HG03064 (cell line): ENCODE data around the gene MMP20.

ENCODE experiments used
- ATAC-seq: cut with Tn5 transposase; IDR thresholded peaks from one replicate; pipeline ENCODE4 v1.9.1; 2021; ENCODE audit warnings: low read depth; ENCODE audit not compliant: unreplicated experiment

MMP20 gene

DNA sequence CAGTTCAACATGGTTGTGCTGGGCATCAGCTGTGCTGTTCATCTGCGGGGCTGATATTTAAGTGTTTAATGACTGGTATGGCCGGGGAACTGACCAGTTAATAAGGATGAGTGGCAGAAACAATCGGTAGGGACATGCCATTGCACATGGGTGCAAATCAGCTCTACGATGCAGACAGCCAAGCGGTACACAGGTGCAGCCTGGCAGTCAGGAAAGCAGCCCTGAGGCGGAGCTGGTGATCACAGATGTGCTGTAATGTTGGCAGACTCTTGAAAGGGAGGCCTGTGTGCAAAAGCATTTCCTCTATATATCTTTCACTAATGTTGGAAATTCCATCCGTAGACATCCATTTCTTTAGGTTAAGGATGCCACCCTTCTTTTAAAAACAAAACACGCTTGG, 1.1 kb downstream of the MMP20 start:
- no peak for ATAC-seq

DNA sequence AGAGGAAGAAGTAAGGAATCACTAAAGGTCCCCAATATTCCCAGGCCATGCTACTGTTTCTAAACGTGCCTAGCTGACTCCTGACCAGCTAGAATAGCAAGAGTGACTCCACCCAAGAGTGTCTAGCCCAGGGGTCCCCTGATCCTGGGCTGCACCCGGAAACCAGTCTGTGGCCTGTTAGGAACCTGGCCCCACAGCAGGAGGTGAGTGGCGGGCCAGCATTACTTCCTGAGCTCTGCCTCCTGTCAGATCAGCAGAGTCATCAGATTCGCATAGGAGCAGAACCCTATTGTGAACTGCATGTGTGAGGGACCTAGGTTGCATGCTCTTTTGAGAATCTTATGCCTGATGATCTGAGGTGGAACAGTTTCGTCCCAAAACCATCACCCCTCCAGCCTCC, 2.0 kb downstream of the MMP20 start:
- no peak for ATAC-seq

- no peak for ATAC-seq
These were observed 2.9 kb downstream of the MMP20 start for GRCh38 chr11:102622258-102622657.

DNA sequence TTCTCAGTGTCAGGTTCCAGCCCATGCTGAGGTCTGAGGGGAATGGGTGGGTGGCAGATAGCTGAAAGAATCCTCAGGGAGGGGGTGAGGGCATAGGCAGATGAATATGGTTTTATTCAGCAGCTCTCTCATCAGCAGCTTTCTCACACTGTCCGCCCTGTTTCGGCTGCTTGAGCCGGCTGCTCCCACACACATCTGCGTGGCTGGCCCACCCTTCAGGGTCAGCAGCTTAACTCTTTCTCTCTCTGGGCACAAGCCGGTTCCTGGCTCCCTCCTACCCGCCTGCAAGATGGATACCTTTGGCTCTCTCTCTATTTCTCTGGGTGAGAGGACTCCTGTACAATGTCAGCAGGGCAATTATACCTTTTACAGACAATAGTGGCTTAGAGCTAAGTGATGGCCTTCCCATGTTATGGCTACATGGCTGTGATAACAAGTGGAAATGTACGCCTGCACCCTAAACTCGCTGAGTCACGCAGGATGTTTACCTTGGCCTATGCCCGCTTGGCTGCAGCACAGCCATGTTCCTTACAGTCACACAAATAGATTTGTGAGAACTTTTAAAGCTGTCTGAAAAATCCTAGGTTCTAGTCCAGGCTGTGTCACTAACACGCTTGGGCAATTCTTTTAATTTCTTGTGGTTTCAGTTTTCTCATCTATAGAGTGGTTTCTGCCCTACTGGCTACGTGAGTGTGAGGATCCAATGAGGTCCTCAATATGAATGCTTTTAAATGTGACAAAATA, 4.1 kb downstream of the MMP20 start:
- ATAC-seq, result no peak

- ATAC-seq, result no peak
These were observed 5.0 kb downstream of the MMP20 start for GRCh38 chr11:102620179-102620578.

GRCh38 chr11:102617466-102618008, 7.6 kb downstream of the MMP20 start:
- ATAC-seq, result no peak

GRCh38 chr11:102615894-102616432, 9.2 kb downstream of the MMP20 start:
- ATAC-seq, result no peak

GRCh38 chr11:102615077-102615893, 9.8 kb downstream of the MMP20 start:
- no peak for ATAC-seq

DNA sequence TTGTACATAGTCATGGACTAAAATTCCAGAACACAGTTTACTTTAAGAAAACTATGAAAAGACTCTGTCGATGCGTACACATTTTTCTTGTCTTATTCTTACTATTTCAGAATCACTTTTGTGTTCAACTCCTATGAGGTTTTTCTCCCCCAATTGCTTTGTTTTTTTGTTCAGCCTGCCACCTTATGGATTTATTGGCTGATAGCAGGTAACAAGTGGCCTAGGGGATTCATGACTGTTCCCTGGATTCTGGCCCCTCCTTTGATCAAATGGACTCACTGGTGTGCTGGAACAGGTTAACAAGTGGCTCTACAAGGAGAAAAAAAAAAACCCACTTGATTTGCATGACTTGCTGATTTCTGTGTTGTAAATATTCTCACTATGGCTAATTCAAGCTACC, 10.6 kb downstream of the MMP20 start:
- no peak for ATAC-seq

DNA sequence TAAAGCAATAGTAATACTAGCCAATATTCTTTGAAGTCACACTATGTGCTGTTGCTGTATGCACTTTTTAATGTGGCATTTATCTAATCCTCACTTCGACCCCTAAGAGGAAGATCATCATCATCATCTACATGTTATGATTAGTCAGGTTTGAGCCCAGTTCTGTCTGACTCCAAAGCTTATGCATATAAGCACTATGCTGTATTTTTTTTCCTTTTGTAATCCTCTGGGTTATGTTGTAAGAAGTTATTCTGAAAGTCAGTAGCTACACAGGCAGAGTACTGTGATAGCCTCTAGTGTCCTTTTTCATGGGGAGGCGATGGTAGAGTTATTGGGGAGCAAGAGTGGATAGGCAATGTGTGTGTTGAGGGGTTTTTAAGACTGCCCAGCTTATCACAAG, 11.1 kb downstream of the MMP20 start:
- ATAC-seq, result no peak

DNA sequence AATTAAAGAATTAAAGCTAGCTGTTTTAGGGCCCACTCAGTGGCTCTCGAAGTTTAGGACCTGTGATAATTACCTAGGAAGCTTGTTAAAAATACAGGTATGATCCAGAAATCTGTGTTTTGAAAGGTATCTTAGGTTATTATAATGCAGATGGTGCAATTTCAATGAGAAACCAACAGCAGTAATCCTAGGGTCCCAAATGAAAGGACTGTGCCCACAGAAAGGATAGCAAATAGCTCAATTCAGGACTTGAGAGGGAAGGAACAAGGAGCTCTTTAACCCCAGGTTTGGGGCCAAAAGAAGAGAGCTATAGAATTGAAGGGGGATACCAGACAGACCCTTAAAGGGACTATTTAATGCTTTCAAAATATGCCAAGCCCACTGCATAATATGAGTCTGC, 11.7 kb downstream of the MMP20 start:
- ATAC-seq, result no peak

DNA sequence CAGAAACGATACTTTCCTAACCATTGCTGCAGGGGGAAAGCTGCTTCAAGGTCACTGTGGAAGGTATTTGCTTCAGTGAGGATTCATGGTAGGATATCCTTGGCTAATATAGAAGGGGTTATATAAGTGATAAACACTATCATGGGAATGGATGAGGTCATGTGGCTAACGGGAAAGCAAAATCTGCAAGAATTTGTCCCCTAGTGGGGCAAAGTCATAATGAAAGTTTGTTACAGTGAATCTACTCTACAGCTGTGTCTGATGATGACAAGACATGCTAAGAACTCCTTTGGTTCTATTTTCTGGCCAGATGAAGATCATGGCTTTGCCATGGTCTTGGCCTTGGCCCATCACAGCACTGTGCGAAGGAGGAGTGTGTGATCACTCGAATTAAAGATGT, 13.8 kb downstream of the MMP20 start:
- ATAC-seq, result peak; percentile 41

GRCh38 chr11:102610200-102610599, 14.9 kb downstream of the MMP20 start:
- ATAC-seq, result no peak

DNA sequence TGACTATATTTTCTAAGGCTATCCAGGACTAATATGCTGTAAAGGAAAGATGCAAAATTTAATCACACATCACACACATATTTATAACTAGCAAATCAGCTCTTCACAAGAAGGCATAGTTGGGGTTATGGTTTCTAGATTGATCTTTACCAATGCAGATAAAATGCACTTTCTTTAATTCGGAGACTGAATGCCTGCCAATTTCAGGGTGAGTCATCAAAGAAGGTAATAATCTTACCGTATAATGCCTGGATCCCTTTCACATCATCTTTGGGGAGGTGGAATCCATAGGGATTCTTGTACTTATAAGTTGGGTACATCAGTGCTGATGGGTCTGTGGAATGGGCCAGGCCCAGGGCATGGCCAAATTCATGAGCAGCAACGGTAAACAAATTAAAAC, 16.4 kb downstream of the MMP20 start:
- no peak for ATAC-seq

GRCh38 chr11:102604875-102605274, 20.3 kb downstream of the MMP20 start:
- no peak for ATAC-seq

DNA sequence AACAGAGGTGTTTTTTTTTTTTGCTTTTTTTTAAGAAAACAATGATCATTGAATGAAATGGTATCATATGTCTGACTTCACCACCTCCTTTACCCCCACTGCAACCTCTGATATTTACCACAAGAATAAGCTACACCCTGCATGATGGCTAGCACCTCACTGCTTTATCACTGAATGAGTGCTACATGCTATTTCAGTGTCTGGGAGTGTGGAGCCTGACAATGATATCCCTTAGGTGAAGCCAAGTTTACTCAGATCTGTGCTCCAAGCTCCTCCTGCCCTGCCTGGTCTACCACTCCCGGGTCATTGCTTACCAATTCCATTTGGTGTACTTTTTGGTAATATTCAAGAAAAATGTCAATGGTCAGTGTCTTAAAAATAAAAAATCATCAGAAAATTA, 21.1 kb downstream of the MMP20 start:
- no peak for ATAC-seq

DNA sequence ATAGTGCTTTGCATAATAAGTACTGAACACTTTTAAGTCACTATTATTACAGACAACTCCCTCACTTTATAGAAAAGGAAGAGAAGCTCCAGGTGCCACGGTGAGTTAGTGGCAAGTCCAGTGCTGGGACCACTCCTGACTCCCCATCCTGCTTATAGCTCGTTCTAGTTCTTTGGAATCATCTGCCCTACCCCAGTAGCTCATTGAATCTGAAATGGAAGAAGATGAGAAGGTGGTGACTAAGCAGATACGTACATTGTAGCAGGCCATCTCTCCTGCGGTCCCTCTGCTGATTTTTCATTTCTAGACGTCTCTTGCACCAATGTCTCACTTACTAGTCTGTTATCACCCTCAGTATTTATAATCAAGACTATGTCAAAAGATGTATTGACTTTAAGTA, 21.6 kb downstream of the MMP20 start:
- ATAC-seq, result no peak

- no peak for ATAC-seq
These were observed 22.0 kb downstream of the MMP20 start for GRCh38 chr11:102603091-102603490.

DNA sequence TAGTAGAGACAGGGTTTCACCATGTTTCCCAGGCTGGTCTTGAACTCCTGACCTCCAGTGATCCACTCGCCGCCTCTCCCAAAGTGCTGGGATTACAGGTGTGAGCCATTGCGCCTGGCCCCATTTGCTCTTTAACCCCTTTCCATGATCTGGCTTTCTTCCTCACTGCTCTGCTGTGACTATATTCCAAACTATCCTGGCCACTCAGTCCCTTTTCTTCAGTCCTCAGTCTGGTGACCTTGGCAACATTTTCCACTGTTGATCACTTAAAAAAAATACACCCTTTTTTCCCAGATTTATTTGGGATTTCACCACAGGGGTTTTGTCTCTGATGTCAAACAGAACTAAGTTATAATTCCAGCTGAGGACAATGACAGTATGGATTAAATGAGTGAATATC, 24.5 kb downstream of the MMP20 start:
- ATAC-seq, result no peak

GRCh38 chr11:102599642-102600261, 25.4 kb downstream of the MMP20 start:
- ATAC-seq, result peak; percentile 95

GRCh38 chr11:102598272-102598671, 26.9 kb downstream of the MMP20 start:
- ATAC-seq, result no peak
